ENCODE measurements around the gene GMPPA.

GMPPA gene

GRCh38 chr2:219464286-219465032 lies 34.2 kb upstream of the GMPPA start:
- TF ChIP-seq CTCF (IDR thresholded peaks at IDR 0.05): no peak

GRCh38 chr2:219465659-219466561 lies 32.8 kb upstream of the GMPPA start:
- no peak for TF ChIP-seq CTCF (IDR thresholded peaks at IDR 0.05)

DNA sequence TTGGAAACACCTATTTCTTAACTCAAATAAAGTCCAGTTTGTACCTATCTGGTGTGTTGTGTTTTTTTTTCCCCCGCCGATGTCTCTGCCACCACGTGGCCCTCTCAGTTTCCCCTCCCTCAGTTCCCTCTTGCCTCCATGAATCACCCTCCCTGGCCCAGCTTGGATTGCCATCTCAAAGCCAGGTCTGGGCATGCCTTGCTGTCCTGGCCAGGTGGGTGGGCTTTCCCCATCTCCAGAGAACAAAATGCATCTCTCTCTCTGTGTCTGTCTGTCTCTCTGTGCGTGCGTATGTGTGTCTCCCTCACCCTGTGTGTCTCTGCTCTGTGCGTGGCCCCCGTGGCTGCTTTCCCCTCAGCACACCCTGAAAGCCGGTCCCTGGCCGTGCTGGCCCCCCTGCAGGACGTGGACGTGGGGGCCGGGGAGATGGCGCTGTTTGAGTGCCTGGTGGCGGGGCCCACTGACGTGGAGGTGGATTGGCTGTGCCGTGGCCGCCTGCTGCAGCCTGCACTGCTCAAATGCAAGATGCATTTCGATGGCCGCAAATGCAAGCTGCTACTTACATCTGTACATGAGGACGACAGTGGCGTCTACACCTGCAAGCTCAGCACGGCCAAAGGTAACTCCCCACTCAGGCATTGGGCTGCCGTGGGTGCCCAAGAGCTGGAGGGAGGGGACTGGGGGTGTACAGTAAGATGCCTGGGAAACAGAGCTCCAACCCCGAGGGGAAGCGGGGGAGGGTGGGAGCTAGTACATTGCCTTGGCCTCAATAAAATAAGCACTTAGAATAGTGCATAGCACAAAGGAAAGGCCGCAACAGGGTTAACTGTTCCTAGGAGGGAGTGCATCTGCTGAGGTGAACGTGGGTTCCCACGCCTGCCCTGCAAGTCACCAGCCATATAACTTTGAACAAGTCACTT lies 31.6 kb upstream of the GMPPA start:
- TF ChIP-seq CTCF (IDR thresholded peaks at IDR 0.05): no peak

GRCh38 chr2:219467736-219468075 lies 31.0 kb upstream of the GMPPA start:
- TF ChIP-seq CTCF (IDR thresholded peaks at IDR 0.05): no peak

DNA sequence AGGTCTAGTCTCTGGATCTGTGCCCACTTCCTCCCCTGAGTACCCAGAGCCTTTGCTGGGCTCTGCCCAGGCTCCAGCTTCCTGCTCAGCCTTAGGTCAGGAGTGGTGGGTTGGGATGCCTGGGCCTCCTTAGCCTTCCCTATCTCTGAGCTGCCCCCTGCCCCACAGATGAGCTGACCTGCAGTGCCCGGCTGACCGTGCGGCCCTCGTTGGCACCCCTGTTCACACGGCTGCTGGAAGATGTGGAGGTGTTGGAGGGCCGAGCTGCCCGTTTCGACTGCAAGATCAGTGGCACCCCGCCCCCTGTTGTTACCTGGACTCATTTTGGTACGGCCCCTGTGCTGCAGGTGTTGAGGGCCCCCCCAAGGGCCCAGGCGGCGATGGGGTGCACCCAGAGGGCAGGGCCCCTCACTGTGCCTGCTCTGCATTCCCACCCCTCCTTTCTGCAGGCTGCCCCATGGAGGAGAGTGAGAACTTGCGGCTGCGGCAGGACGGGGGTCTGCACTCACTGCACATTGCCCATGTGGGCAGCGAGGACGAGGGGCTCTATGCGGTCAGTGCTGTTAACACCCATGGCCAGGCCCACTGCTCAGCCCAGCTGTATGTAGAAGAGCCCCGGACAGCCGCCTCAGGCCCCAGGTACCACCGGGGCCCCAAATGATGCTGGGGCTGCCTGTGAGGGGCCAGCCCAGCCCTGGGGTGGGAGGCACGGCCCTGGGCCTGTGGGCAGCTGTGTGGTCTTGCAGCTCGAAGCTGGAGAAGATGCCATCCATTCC lies 30.1 kb upstream of the GMPPA start:
- no peak for TF ChIP-seq CTCF (IDR thresholded peaks at IDR 0.05)

- TF ChIP-seq CTCF (IDR thresholded peaks at IDR 0.05): no peak
Measured at GRCh38 chr2:219469186-219469724, 29.4 kb upstream of the GMPPA start.

Data from LNCAP (cell line).